Upper lobe of left lung (tissue), 4 donors: Measurements from ENCODE around the gene FCN1.

Source experiments
- CTCF ChIP-seq, 6 experiments: fragments of 450-650 bp in 4 of 6; fragments of 200-600 bp in 2 of 6; sonication (generic) in 2 of 6; IDR thresholded peaks; one replicate each; pipeline ENCODE4 v1.5.1; 2016 to 2019; ENCODE audit warnings: antibody characterized with exemption in 6 of 6
- POLR2A ChIP-seq, 4 donors: fragments of 450-650 bp; IDR thresholded peaks; one replicate each; pipeline ENCODE4 v1.5.1; 2016 to 2017; ENCODE audit warnings: antibody characterized with exemption in 4 of 4, mild to moderate bottlenecking in 2 of 4

GRCh38 chr9:134929193-134930158, 11.8 kb upstream of the FCN1 start:
- TF ChIP-seq POLR2A (IDR thresholded peaks at IDR 0.05) = peak in 1 of 4 donors; percentile 16
- peak in 1 of 6 experiments; percentile 28 for TF ChIP-seq CTCF (IDR thresholded peaks at IDR 0.05)
